Epithelial cell of esophagus (primary cell): ENCODE results near the gene RNU7-1.
A peak's percentile ranks its signal among the peaks of the same experiment; 100 is the strongest.

Source experiments
- DNase-seq: peaks from one replicate; pipeline ENCODE4 v3.0.0; 2010; ENCODE audit warnings: low read depth
- H3K4me3 ChIP-seq: 2 replicates; pipeline ENCODE4 v1.5.1; 2011; ENCODE audit warnings: mild to moderate bottlenecking, low read length, control low read depth
- TF ChIP-seq, protein P1 (sequence below): IDR thresholded peaks from 2 replicates; pipeline ENCODE4 v1.5.1; 2011; ENCODE audit warnings: low read depth, mild to moderate bottlenecking, low read length, control low read depth, inconsistent platforms; ENCODE audit not compliant: insufficient read depth; ENCODE audit errors: missing control alignments

RNU7-1 gene

DNA sequence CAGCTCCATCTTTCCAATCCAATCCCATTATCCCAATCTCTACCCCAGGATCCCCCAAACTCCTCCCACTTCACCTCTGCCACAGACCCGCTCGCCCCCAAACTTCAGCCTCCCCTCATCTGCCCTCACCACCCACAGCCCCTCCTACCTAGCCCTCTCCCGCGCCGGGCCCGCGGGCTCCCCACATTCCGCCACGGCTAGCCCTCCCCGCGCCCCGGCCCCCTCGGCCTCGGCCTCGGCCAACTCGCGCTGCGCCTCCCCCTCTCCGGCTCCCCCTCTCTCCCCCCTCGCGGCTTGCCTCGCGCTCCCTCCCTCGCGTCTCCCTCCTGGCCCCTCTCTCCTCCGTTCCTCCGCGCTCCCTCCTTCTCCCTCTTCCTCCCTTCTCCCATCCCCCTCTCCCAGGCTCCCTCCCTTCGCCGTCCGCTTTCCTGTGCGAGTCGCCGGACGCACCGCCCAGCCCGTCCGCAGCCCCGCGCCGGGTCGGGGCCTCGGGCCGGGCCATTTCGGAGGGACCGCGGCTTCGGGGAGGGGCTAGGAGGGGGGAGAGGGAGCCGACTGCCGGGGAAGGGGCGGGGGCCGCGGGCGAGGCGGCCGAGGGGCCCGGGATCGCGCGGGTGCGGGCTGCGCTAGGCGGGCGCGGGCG lies 16.1 kb upstream of the RNU7-1 start, which contains the start of gene ATN1:
Gene ATN1 (plus strand): TSS at position 581 of the 643 bp plus-strand sequence. CDS start 6,043 bp downstream, outside the sequence.
- TF ChIP-seq, protein P1, sequence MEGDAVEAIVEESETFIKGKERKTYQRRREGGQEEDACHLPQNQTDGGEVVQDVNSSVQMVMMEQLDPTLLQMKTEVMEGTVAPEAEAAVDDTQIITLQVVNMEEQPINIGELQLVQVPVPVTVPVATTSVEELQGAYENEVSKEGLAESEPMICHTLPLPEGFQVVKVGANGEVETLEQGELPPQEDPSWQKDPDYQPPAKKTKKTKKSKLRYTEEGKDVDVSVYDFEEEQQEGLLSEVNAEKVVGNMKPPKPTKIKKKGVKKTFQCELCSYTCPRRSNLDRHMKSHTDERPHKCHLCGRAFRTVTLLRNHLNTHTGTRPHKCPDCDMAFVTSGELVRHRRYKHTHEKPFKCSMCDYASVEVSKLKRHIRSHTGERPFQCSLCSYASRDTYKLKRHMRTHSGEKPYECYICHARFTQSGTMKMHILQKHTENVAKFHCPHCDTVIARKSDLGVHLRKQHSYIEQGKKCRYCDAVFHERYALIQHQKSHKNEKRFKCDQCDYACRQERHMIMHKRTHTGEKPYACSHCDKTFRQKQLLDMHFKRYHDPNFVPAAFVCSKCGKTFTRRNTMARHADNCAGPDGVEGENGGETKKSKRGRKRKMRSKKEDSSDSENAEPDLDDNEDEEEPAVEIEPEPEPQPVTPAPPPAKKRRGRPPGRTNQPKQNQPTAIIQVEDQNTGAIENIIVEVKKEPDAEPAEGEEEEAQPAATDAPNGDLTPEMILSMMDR: no peak
- peak within 1 kb of the TSS; percentile 81 for H3K4me3 ChIP-seq
- peak; percentile 48 for DNase-seq

DNA sequence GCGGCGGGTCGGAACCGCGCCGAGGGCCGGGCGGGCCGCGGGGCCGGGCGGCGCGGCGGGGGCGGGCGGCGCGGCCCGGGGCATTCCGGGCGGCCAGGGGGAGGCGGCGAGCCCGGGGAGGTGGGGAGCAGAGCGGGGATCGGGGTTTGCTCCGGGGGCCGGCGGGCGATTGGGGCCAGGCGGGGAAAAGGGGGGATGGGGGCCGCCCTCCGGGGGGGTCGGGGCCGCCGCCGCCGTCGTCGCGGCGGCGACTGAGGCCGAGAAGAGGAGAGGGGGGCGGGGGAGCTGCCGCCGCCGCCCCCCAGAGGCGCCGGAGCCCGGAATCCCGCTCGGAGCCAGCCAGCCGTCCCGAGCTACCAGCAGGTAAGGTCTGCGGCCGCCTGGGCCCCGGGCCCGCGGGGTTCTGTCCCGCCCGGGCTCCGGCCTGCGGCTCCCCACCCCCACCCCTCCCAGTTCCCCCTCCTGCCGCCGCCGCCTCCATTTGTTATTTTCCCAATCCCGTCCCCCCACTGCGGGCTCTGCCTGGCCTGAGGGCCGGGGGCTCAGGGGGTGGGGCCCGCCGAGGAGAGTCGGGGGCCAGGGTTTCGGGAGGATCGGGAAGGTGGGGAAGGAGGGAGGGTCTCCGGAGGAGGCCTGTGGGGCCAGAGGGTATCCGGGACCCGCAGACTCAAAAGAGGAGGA lies 15.5 kb upstream of the RNU7-1 start:
- TF ChIP-seq, protein P1: no peak
- no peak for DNase-seq
- H3K4me3 ChIP-seq: peak overlapping the region; percentile 81

DNA sequence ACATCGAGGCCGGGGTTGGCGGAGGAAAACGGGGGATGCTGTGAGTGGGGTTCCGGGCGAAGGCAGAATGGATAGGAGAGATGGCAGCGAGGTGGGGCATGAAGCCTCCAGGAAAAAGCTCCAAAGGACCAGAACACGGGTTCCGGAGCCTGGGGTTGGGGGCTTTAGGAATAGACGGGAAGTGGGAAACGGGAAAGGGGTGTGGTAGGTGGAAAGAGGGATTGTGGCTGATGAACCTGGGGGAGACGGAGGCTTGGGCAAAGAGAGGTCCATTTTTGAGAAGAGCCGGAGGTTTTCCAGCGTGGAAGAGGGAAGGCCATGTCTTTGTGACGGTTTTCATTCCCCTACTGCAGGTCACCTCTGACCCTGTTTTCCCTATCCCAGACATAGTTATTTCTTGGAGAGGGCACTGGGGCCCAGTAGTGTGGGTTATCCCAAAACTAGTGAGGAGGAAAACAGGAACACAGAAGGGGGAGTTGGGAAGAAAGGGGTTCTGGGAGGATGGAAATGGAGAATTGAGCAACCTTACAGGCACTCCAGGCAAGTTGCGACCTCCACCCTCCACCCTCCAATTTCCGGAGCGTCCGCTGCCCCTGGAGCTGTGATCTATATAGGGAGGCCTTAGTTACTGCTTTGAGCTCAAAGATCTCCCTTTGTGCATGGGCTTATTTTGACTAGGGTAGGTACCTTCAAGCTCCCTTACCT lies 14.8 kb upstream of the RNU7-1 start:
- no peak for DNase-seq
- H3K4me3 ChIP-seq: peak overlapping the region; percentile 81
- TF ChIP-seq, protein P1: no peak

DNA sequence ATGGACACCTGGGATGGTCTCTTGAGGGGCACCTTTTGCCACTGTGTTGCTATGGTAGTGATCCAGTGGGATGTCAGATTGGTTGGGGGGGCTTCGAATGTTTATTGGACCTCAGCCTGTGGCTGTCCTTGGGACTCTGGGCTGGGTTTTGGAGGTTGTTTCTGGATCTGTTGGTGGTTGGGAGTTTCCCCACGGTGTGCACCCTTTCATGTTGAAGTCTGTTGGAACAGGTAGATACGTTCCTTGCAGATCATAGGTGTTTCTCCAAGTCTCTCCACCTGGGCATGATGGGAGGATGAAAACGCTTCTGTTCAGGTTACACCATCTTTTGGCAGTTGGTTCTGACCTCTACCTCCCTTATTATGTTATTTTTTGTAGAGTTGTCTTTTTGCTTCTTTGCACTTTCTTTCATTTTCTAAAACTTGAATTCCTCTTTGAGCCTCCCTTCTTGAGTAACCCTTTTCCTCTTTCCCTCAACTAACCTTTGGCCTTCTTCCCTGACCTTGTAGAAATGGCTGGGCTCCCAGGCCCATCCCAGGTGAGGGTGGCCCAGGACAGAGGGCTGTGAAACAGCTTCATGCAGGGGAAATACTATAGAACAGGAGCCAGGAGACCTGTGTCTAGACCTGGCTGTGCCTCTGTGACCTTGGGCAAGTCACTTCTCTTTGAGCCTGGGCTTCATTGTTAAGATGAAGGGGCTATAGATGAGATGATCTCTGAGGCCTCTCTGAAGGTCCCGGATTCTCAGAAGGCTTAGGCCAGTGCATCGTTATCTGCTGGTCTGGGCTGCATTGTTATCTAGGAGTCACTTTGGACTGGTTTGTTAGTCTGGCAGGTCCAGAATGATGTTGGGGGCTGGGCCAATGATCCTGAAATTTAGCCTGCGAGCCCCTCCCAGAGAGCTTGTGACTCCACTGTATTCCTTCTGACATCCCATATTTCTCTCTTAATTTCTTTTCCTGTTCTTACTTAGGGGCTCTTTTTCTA lies 13.9 kb upstream of the RNU7-1 start:
- TF ChIP-seq, protein P1: no peak

DNA sequence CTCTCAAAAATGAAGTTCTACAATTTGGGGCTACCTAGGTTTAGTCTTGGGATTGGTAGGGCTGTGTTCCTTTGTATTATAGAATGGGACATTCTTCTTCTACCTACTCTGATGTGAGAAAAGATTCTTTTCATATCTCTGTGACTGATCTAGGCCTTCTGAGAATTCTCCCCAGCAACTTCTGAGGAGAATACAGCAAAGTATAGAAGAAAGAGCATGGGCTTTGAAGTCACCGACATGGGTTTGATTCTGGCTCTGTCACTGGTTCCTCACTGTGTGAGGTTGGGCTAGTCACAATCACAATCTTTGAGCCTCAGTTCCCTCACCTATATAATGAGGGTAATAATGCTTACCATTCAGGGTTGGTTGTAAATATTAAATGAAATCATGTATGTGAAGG lies 10.8 kb upstream of the RNU7-1 start:
- no peak for DNase-seq
- TF ChIP-seq, protein P1: no peak
- H3K4me3 ChIP-seq: no peak overlapping the region

More for the DNA sequence above, 13.9 kb upstream of the RNU7-1 start:
- H3K4me3 ChIP-seq: peak overlapping the region; percentile 81
- DNase-seq: no peak

DNA sequence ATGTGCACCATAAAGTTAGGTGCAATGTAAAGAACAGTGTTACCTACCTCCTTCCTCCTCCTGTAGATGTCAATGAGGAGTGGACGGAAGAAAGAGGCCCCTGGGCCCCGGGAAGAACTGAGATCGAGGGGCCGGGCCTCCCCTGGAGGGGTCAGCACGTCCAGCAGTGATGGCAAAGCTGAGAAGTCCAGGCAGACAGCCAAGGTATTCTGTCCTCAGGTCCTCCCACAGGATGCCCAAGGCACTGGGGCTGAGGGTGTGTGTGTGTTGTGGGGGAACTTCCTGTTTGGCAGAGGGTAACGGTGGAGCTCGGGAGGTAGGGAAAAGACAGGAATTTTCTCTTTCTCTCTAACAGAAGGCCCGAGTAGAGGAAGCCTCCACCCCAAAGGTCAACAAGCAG lies 9.5 kb upstream of the RNU7-1 start:
- no peak for DNase-seq
- TF ChIP-seq, protein P1: no peak
- H3K4me3 ChIP-seq: no peak overlapping the region
